Upper lobe of left lung (tissue), 4 donors: ENCODE measurements around the gene TDRD7.

Source experiments
- CTCF ChIP-seq, 6 experiments: fragments of 450-650 bp in 4 of 6; fragments of 200-600 bp in 2 of 6; sonication (generic) in 2 of 6; IDR thresholded peaks; one replicate each; pipeline ENCODE4 v1.5.1; 2016 to 2019; ENCODE audit warnings: antibody characterized with exemption in 6 of 6
- EP300 ChIP-seq, 4 donors: sonication (generic); formaldehyde crosslinking; IDR thresholded peaks; one replicate each; pipeline ENCODE4 v1.5.1; 2017; ENCODE audit warnings: antibody characterized with exemption in 4 of 4, control low read depth in 2 of 4

GRCh38 chr9:97510797-97511654 is 99.1 kb downstream of the TDRD7 start:
- no peak for TF ChIP-seq CTCF (IDR thresholded peaks at IDR 0.05)
- no peak for TF ChIP-seq EP300 (IDR thresholded peaks at IDR 0.05)
